Panc1 (cell line): Measurements from ENCODE around the gene HCLS1.

Source experiments
- CTCF ChIP-seq: fragments of 450-650 bp; IDR thresholded peaks from 2 replicates; pipeline ENCODE4 v1.5.1; 2017; ENCODE audit warnings: mild to moderate bottlenecking
- POLR2AphosphoS5 ChIP-seq: IDR thresholded peaks from 2 replicates; pipeline ENCODE4 v1.6.1; 2012; ENCODE audit warnings: mild to moderate bottlenecking, low read depth, low read length, moderate library complexity
- REST ChIP-seq, 2 experiments: IDR thresholded peaks; 2 replicates each; pipeline ENCODE4 v1.6.1; 2011 to 2012; ENCODE audit warnings: low read depth in 2 of 2, control low read depth in 1 of 2, low read length in 1 of 2, mild to moderate bottlenecking in 1 of 2, moderate library complexity in 1 of 2; ENCODE audit not compliant: insufficient read depth in 1 of 2

- TF ChIP-seq CTCF (no peak), REST (IDR thresholded peaks at IDR 0.05; ENCODE audit: insufficient read depth in 1 of 2, low read depth in 2 of 2, low read length in 1 of 2) (no peak), POLR2AphosphoS5 (no peak)
These were observed 11.1 kb downstream of the HCLS1 start for GRCh38 chr3:121649645-121650044.
